ENCODE measurements around the gene PCSK4. TPM values are rescaled to one million over a fixed set of nuclear protein-coding genes. Genes with fewer than 3 reads are reported as not detected.
A peak's percentile ranks its signal among the peaks of the same experiment; 100 is the strongest.

Gene PCSK4
- polyA plus RNA-seq, 2 of the 4 experiments (the other 2 are of a cell fraction): 0.76 to 2.1 TPM

DNA sequence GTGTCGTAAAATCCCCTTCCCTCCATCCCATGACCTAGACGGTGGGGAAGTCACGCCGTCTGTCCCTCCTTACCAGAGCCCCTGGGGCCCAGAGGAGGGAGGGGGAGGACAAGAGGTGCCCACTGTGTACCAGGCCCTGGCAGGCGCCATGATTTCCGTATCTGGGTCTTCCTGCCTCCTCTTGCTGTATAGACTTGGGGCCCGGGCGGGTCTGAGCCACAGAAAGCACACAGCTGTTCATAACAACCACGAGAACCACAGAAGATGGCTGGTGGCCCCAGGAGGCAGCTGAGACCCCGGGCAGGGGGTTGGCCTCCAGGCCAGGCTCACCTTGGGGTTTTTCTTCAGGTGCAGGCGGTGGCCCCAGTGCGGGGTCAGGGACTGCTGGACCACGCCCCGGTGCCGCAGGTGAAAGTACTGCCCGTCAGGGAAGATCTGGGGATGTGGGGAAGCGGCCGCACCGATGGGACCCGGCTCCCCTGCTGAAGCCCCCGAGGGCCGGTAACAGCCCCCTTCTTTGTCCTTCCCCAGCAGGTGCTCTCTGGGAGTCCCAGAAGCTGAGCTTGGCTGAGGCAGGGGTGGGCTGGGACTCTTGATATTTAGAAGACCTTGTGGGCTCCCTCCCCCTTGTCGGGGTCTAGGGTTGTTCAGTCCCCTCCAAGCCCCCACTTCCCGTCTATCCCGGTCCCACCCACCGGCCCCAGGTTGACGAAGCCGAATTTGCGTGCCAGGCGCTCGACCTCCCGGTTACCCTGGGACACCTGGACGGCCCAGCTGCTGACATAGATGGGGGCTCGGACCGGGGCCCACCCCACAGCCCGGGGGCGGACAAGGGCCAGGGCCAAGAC, 463 bp downstream of the PCSK4 start:
- CTCF ChIA-PET: interaction anchor here (1.3 to 1.8 kb wide), 2 partner anchors 13 to 182 kb away, joined by 3 to 6 read pairs; no protein-coding TSS in a partner anchor
- peak overlapping the region; percentile 76 to 96 for H3K27ac ChIP-seq
- H3K4me2 ChIP-seq: peak overlapping the region; percentile 83
- TF ChIP-seq EHMT2 (IDR thresholded peaks at IDR 0.05; ENCODE audit: low read depth) (no peak), FOXS1 (CRISPR knock-in tag; IDR thresholded peaks at IDR 0.05) (no peak), CBX2 (IDR thresholded peaks at IDR 0.05; ENCODE audit: borderline replicate concordance, low read depth) (no peak), CBX8 (IDR thresholded peaks at IDR 0.05) (no peak), ESRRA (IDR thresholded peaks at IDR 0.05; ENCODE audit: borderline replicate concordance, low read length) (no peak), JUNB (IDR thresholded peaks at IDR 0.05) (no peak), FOSB (CRISPR knock-in tag; IDR thresholded peaks at IDR 0.05) (no peak), TFCP2L1 (CRISPR knock-in tag; IDR thresholded peaks at IDR 0.05) (no peak), RFX5 (IDR thresholded peaks at IDR 0.05) (no peak), HEYL (CRISPR knock-in tag; IDR thresholded peaks at IDR 0.05) (no peak), SMC3 (IDR thresholded peaks at IDR 0.05) (no peak), HOXB13 (CRISPR knock-in tag; IDR thresholded peaks at IDR 0.05; ENCODE audit: low read depth) (no peak)
- TF ChIP-seq, protein P1, sequence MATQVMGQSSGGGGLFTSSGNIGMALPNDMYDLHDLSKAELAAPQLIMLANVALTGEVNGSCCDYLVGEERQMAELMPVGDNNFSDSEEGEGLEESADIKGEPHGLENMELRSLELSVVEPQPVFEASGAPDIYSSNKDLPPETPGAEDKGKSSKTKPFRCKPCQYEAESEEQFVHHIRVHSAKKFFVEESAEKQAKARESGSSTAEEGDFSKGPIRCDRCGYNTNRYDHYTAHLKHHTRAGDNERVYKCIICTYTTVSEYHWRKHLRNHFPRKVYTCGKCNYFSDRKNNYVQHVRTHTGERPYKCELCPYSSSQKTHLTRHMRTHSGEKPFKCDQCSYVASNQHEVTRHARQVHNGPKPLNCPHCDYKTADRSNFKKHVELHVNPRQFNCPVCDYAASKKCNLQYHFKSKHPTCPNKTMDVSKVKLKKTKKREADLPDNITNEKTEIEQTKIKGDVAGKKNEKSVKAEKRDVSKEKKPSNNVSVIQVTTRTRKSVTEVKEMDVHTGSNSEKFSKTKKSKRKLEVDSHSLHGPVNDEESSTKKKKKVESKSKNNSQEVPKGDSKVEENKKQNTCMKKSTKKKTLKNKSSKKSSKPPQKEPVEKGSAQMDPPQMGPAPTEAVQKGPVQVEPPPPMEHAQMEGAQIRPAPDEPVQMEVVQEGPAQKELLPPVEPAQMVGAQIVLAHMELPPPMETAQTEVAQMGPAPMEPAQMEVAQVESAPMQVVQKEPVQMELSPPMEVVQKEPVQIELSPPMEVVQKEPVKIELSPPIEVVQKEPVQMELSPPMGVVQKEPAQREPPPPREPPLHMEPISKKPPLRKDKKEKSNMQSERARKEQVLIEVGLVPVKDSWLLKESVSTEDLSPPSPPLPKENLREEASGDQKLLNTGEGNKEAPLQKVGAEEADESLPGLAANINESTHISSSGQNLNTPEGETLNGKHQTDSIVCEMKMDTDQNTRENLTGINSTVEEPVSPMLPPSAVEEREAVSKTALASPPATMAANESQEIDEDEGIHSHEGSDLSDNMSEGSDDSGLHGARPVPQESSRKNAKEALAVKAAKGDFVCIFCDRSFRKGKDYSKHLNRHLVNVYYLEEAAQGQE (IDR thresholded peaks at IDR 0.05): no peak
- TF ChIP-seq, protein P2, sequence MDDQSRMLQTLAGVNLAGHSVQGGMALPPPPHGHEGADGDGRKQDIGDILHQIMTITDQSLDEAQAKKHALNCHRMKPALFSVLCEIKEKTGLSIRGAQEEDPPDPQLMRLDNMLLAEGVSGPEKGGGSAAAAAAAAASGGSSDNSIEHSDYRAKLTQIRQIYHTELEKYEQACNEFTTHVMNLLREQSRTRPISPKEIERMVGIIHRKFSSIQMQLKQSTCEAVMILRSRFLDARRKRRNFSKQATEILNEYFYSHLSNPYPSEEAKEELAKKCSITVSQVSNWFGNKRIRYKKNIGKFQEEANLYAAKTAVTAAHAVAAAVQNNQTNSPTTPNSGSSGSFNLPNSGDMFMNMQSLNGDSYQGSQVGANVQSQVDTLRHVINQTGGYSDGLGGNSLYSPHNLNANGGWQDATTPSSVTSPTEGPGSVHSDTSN (IDR thresholded peaks at IDR 0.05): no peak
- TF ChIP-seq, protein P3, sequence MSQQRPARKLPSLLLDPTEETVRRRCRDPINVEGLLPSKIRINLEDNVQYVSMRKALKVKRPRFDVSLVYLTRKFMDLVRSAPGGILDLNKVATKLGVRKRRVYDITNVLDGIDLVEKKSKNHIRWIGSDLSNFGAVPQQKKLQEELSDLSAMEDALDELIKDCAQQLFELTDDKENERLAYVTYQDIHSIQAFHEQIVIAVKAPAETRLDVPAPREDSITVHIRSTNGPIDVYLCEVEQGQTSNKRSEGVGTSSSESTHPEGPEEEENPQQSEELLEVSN (IDR thresholded peaks at IDR 0.05; ENCODE audit: borderline replicate concordance, low read depth): no peak
- POLR2A ChIA-PET: no interaction called here
- WGBS (ENCODE audit: missing lambda C conversion rate): 77% methylated on average over 16 of the region's 37 CpGs
- H3K4me1 ChIP-seq: peaks cover 18% of the 10 kb centered on the region; the same call in 2 of the 3 replicates
- no peak for FAIRE-seq
- DNase-seq (ENCODE audit: low read depth in 1 of 2, low spot score in 1 of 2): no peak
- peak overlapping the region; percentile 46 for H3K4me3 ChIP-seq
- 0 out of 6 replicates have a peak, but pooled peaks of 1 of the 2 experiments have one; percentile 0 for ATAC-seq
- no peaks in the 10 kb centered on the region for H3K9me3 ChIP-seq

DNA sequence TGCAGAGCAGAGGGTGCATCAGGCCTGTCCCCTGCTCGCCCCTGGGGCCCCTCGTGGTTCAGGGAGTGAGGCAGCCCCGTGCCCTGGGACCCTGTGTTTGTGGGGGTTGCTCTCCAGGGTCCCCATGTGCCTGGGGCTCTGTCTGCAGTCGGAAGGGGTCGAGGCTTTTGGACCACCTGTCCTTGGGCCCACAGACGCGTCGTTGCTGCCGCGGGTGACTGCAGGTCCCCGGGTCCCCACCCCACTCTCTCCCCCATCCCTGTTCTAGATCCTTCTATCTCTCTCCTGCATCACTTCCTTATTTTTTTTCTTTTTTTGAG, 1.9 kb downstream of the PCSK4 start:
- ATAC-seq (no peak), FAIRE-seq (no peak), DNase-seq (ENCODE audit: low read depth in 1 of 2, low spot score in 1 of 2) (no peak)
- CTCF ChIA-PET: no interaction called here
- Histone ChIP-seq H3K4me1 (peaks cover 18% of the 10 kb centered on the region; the same call in 2 of the 3 replicates), H3K4me3 (no peak overlapping the region), H3K4me2 (no peak overlapping the region), H3K27ac (no peak overlapping the region), H3K9me3 (no peaks in the 10 kb centered on the region)
- 94% methylated on average over 6 of the region's 11 CpGs for WGBS (ENCODE audit: missing lambda C conversion rate)
- no peak for TF ChIP-seq KDM1A (IDR thresholded peaks at IDR 0.05; ENCODE audit: low read depth)
- TF ChIP-seq EHF (CRISPR knock-in tag; IDR thresholded peaks at IDR 0.05): no peak
- no peak for TF ChIP-seq TP53 (CRISPR knock-in tag; IDR thresholded peaks at IDR 0.05)
- TF ChIP-seq CEBPB (IDR thresholded peaks at IDR 0.05): no peak
- no peak for TF ChIP-seq ZC3H11A (IDR thresholded peaks at IDR 0.05)
- TF ChIP-seq TFCP2L1 (CRISPR knock-in tag; IDR thresholded peaks at IDR 0.05): no peak
- no peak for TF ChIP-seq HDAC2 (IDR thresholded peaks at IDR 0.05)
- no peak for TF ChIP-seq CBX8 (IDR thresholded peaks at IDR 0.05)
- no peak for TF ChIP-seq ZSCAN20 (CRISPR knock-in tag; IDR thresholded peaks at IDR 0.05)
- TF ChIP-seq JUNB (IDR thresholded peaks at IDR 0.05): no peak
- no peak for TF ChIP-seq HEYL (CRISPR knock-in tag; IDR thresholded peaks at IDR 0.05)
- no peak for TF ChIP-seq HOXB5 (CRISPR knock-in tag; IDR thresholded peaks at IDR 0.05)
- TF ChIP-seq RAD21 (conservative IDR thresholded peaks at IDR 0.05 in 1 of 2, IDR thresholded peaks at IDR 0.05 in 1 of 2): no peak
- TF ChIP-seq, protein P4, sequence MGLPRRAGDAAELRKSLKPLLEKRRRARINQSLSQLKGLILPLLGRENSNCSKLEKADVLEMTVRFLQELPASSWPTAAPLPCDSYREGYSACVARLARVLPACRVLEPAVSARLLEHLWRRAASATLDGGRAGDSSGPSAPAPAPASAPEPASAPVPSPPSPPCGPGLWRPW (IDR thresholded peaks at IDR 0.05): no peak
- no peak for TF ChIP-seq JUN (IDR thresholded peaks at IDR 0.05)
- TF ChIP-seq POLR2A (IDR thresholded peaks at IDR 0.05; ENCODE audit: low read length): no peak
- POLR2A ChIA-PET: no interaction called here

All from A549 (cell line).